Caco-2 (cell line): Measurements from ENCODE around the gene PTS. TPM values are rescaled to one million over a fixed set of nuclear protein-coding genes. Genes with fewer than 3 reads are reported as not detected.

Experiments
- BruUV-seq: library from RNA; stranded (reverse); fragments of 400-500 nt; replicated peaks from 2 replicates; lab custom pipeline; 2021; lab: Mats Ljungman, UMichigan
- CTCF ChIA-PET: fragments of 300-600 bp; sonication (Branson Sonifier 250); formaldehyde crosslinking; loops from one replicate; lab custom pipeline; 2022; ENCODE audit warnings: antibody characterized with exemption; lab: Charles Lee
- POLR2A ChIA-PET: fragments of 300-600 bp; sonication (Branson Sonifier 250); formaldehyde crosslinking; loops from one replicate; lab custom pipeline; 2022; ENCODE audit warnings: antibody characterized with exemption; lab: Charles Lee
- DNase-seq, 2 experiments: peaks; one replicate each; pipeline versions ENCODE4 v3.0.0 to v3.0.0-alpha.2; 2020 to 2022
- H3K27me3 ChIP-seq: replicated peaks from 2 replicates; pipeline ENCODE4 v1.6.0; 2011; ENCODE audit warnings: low read length; ENCODE audit not compliant: control insufficient read depth, insufficient read depth
- H3K36me3 ChIP-seq: 2 replicates; pipeline ENCODE4 v1.5.1; 2011; ENCODE audit warnings: low read length; ENCODE audit not compliant: control insufficient read depth, insufficient read depth
- H3K4me1 ChIP-seq: fragments of 250-450 bp; sonication (Bioruptor Pico); 2 replicates; pipeline ENCODE4 v1.5.1; 2020; ENCODE audit warnings: mild to moderate bottlenecking
- H3K4me3 ChIP-seq: 2 replicates; pipeline ENCODE4 v1.5.1; 2011; ENCODE audit warnings: low read depth, mild to moderate bottlenecking, control low read depth, low read length
- H3K9me3 ChIP-seq: fragments of 250-450 bp; sonication (Bioruptor Pico); 2 replicates; pipeline ENCODE4 v1.5.1; 2020; ENCODE audit warnings: mild to moderate bottlenecking, moderate library complexity
- H3K27ac Mint-ChIP-seq: one replicate; pipeline ENCODE4 v1.8.0; 2022; ENCODE audit warnings: mixed read lengths; ENCODE audit not compliant: unreplicated experiment
- H3K27me3 Mint-ChIP-seq: one replicate; pipeline ENCODE4 v1.8.0; 2022; ENCODE audit warnings: mixed read lengths; ENCODE audit not compliant: insufficient read depth, unreplicated experiment
- H3K36me3 Mint-ChIP-seq: one replicate; pipeline ENCODE4 v1.8.0; 2022; ENCODE audit warnings: mild to moderate bottlenecking, mixed read lengths; ENCODE audit not compliant: insufficient read depth, unreplicated experiment
- H3K4me1 Mint-ChIP-seq: one replicate; pipeline ENCODE4 v1.8.0; 2022; ENCODE audit warnings: low read depth, mixed read lengths; ENCODE audit not compliant: unreplicated experiment
- H3K4me3 Mint-ChIP-seq: one replicate; pipeline ENCODE4 v1.8.0; 2022; ENCODE audit warnings: mild to moderate bottlenecking, moderate library complexity, mixed read lengths; ENCODE audit not compliant: unreplicated experiment
- H3K9me3 Mint-ChIP-seq: one replicate; pipeline ENCODE4 v1.8.0; 2022; ENCODE audit warnings: mixed read lengths; ENCODE audit not compliant: unreplicated experiment
- intact Hi-C: fragments of 100-400 bp; cut with micrococcal nuclease; formaldehyde crosslinking; loops from one replicate; pipeline ENCODE4 v1.10.0; 2022; ENCODE audit not compliant: unreplicated experiment
- total RNA-seq: library from RNA; stranded (reverse); gene quantifications from 2 replicates; pipeline ENCODE4 v1.2.3, GENCODE V29; 2022
- TF ChIP-seq, protein P1 (sequence below), 2 experiments: fragments of 200-600 bp in 1 of 2; IDR thresholded peaks; 1 replicate in 1 of 2; 2 replicates in 1 of 2; pipeline versions ENCODE4 v1.5.1 to v1.8.0; 2011 to 2022; ENCODE audit warnings: antibody characterized with exemption in 1 of 2, control low read depth in 1 of 2, inconsistent platforms in 1 of 2, low read depth in 1 of 2, low read length in 1 of 2, mild to moderate bottlenecking in 1 of 2, moderate library complexity in 1 of 2; ENCODE audit not compliant: insufficient read depth in 1 of 2, severe bottlenecking in 1 of 2, unreplicated experiment in 1 of 2

PTS gene
- total RNA-seq, 1 experiment from 2014 or later, result 78.0 TPM

DNA sequence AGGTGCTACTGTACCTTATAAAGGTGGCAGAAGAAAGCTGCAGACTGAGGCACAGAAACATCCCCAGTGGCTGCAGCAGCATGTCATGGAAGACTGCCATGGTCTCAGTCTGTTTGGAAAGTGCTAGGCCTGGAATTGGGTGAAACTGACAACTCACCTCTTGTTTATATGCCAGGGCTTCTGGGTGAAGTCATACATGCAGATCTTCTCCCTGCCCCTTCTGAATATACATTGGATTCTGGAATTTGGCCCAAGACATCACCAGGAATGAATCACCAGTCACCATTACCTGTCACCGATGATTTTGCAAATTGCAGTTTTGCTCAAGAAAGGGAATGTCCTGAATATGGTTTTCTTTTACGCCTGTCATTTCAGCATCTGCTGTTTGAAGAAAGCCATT lies 34.3 kb downstream of the PTS start, which contains the start of gene PLET1:
Gene PLET1, minus strand, starts transcription at position 371 of the 400 bp plus-strand sequence. Its CDS starts 271 bp downstream, at position 100.
- no peaks in the 10 kb centered on the region for H3K36me3 ChIP-seq
- CTCF ChIA-PET, result no interaction called here
- H3K4me3 ChIP-seq, result no peak within 1 kb of the TSS
- Mint-ChIP-seq H3K36me3 (no peaks in the 10 kb centered on the region), H3K9me3 (no peaks in the 10 kb centered on the region), H3K4me1 (no peaks in the 10 kb centered on the region), H3K27ac (no peak within 1 kb of the TSS), H3K4me3 (no peak within 1 kb of the TSS), H3K27me3 (no peaks in the 10 kb centered on the region)
- intact Hi-C loops, result no loop called here
- no TSS peak for BruUV-seq
- no peak for DNase-seq
- TF ChIP-seq, protein P1, sequence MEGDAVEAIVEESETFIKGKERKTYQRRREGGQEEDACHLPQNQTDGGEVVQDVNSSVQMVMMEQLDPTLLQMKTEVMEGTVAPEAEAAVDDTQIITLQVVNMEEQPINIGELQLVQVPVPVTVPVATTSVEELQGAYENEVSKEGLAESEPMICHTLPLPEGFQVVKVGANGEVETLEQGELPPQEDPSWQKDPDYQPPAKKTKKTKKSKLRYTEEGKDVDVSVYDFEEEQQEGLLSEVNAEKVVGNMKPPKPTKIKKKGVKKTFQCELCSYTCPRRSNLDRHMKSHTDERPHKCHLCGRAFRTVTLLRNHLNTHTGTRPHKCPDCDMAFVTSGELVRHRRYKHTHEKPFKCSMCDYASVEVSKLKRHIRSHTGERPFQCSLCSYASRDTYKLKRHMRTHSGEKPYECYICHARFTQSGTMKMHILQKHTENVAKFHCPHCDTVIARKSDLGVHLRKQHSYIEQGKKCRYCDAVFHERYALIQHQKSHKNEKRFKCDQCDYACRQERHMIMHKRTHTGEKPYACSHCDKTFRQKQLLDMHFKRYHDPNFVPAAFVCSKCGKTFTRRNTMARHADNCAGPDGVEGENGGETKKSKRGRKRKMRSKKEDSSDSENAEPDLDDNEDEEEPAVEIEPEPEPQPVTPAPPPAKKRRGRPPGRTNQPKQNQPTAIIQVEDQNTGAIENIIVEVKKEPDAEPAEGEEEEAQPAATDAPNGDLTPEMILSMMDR (IDR thresholded peaks at IDR 0.05; ENCODE audit: insufficient read depth in 1 of 2, low read depth in 1 of 2, low read length in 1 of 2, severe bottlenecking in 1 of 2, unreplicated experiment in 1 of 2), result no peak
- 0 out of 2 replicates have a peak, but pooled peaks cover 7% of the 10 kb centered on the region for H3K9me3 ChIP-seq
- POLR2A ChIA-PET, result no interaction called here
- 0 out of 2 replicates have a peak, but pooled peaks cover 5% of the 10 kb centered on the region for H3K4me1 ChIP-seq
- H3K27me3 ChIP-seq, result no peaks in the 10 kb centered on the region

DNA sequence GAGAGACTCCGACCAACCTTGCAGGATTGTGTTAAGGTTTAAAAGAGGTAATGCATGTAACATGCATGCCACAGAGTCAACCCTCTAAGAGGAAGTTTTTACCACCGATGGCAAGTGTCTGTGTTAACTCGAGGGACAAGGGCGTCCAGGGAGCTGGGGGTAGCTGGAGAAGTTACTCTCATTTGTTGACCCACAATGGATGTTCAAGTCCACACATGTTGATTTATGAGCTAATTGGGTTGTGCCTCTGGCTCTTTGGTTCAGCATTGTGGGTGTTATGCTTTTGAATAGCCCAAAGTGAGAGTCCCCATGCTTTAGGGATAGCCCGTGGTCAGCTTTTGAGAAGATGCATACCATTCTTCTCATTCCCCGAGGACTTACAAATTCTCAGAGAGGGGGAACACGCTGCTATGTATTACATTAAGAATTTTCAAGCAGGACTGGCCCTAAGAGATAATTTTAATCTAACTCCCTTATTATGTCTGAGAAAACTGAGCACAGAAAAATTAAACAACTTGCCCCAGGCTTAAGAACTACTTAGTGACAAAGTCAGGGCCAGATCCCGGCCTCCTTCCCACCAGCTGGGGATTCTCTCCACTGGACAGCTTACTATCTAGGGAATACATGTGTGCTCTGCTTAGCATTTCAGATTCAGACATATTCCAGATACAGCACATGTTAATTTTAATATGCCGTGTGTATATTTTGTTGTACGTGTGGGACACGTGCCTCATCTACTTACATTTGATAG lies 39.6 kb downstream of the PTS start:
- no peaks in the 10 kb centered on the region for H3K36me3 ChIP-seq
- POLR2A ChIA-PET, result no interaction called here
- no TSS peak for BruUV-seq
- Mint-ChIP-seq H3K27ac (no peak overlapping the region), H3K4me3 (no peak overlapping the region), H3K9me3 (no peaks in the 10 kb centered on the region), H3K27me3 (no peaks in the 10 kb centered on the region), H3K4me1 (peaks cover 23% of the 10 kb centered on the region), H3K36me3 (no peaks in the 10 kb centered on the region)
- DNase-seq, result no peak
- no peak overlapping the region for H3K4me3 ChIP-seq
- 0 out of 2 replicates have a peak, but pooled peaks cover 7% of the 10 kb centered on the region for H3K9me3 ChIP-seq
- intact Hi-C loops, result no loop called here
- TF ChIP-seq, protein P1 (IDR thresholded peaks at IDR 0.05; ENCODE audit: insufficient read depth in 1 of 2, low read depth in 1 of 2, low read length in 1 of 2, severe bottlenecking in 1 of 2, unreplicated experiment in 1 of 2), result no peak
- H3K27me3 ChIP-seq, result no peaks in the 10 kb centered on the region
- H3K4me1 ChIP-seq, result peaks cover 17% of the 10 kb centered on the region
- CTCF ChIA-PET, result interaction anchor here (0.6 to 1.2 kb wide), 2 partner anchors 12 to 14 kb away, joined by 3 to 4 read pairs; no protein-coding TSS in a partner anchor

DNA sequence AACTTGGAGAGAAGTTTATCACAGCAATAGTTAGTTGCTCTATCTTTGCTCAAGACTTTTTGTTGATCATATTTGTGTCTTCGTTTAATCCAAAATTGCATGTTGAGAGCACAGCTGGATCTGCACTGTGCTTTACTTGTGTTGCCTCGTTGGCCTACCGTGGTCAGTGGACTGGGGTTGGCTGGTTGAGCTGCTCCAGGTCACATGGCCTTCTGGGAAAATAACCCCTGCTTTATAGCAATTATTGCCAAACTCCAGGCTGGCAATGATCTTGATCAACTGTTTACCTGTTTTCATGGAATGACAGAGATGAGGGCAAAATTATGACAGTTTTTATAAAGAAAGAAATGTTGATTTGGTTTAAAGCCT lies 40.2 kb downstream of the PTS start:
- Histone ChIP-seq H3K4me1 (peaks cover 22% of the 10 kb centered on the region), H3K4me3 (no peak overlapping the region), H3K27me3 (no peaks in the 10 kb centered on the region), H3K36me3 (no peaks in the 10 kb centered on the region), H3K9me3 (0 out of 2 replicates have a peak, but pooled peaks cover 7% of the 10 kb centered on the region)
- H3K4me1 Mint-ChIP-seq, result peaks cover 23% of the 10 kb centered on the region
- no TSS peak for BruUV-seq
- H3K27me3 Mint-ChIP-seq, result no peaks in the 10 kb centered on the region
- H3K36me3 Mint-ChIP-seq, result no peaks in the 10 kb centered on the region
- H3K27ac Mint-ChIP-seq, result no peak overlapping the region
- intact Hi-C loops, result no loop called here
- H3K4me3 Mint-ChIP-seq, result no peak overlapping the region
- no peak for DNase-seq
- POLR2A ChIA-PET, result no interaction called here
- TF ChIP-seq, protein P1 (IDR thresholded peaks at IDR 0.05; ENCODE audit: insufficient read depth in 1 of 2, low read depth in 1 of 2, low read length in 1 of 2, severe bottlenecking in 1 of 2, unreplicated experiment in 1 of 2), result no peak
- no peaks in the 10 kb centered on the region for H3K9me3 Mint-ChIP-seq
- CTCF ChIA-PET, result no interaction called here
